Activated T-helper 17 cell treated with anti-CD3 and anti-CD28 coated beads, Interleukin-2, amount 50 U/mL, for 72 hours (primary cell): ENCODE measurements around the gene KCNQ2. TPM values are rescaled to one million over a fixed set of nuclear protein-coding genes. Genes with fewer than 3 reads are reported as not detected.

Experiments used
- ATAC-seq: fragments of 150-1000 bp; cut with Tn5 transposase; replicated peaks from 2 replicates; pipeline ENCODE4 v1.10.0; 2021; ENCODE audit warnings: mild to moderate bottlenecking, moderate library complexity
- H3K27ac Mint-ChIP-seq: one replicate; pipeline ENCODE4 v1.8.0; 2022; ENCODE audit warnings: mixed read lengths
- H3K27me3 Mint-ChIP-seq: one replicate; pipeline ENCODE4 v1.8.0; 2022; ENCODE audit warnings: mixed read lengths
- H3K36me3 Mint-ChIP-seq: one replicate; pipeline ENCODE4 v1.8.0; 2022; ENCODE audit warnings: low read depth, mild to moderate bottlenecking, mixed read lengths
- H3K4me1 Mint-ChIP-seq: one replicate; pipeline ENCODE4 v1.8.0; 2022; ENCODE audit warnings: mixed read lengths
- H3K4me3 Mint-ChIP-seq: one replicate; pipeline ENCODE4 v1.8.0; 2022; ENCODE audit warnings: mild to moderate bottlenecking, mixed read lengths
- H3K9me3 Mint-ChIP-seq: one replicate; pipeline ENCODE4 v1.8.0; 2022; ENCODE audit warnings: mixed read lengths
- total RNA-seq, 2 donors: library from RNA; stranded (reverse); gene quantifications; one replicate each; pipeline ENCODE4 v1.2.3, GENCODE V29; 2022

The KCNQ2 gene
- total RNA-seq, 2 donors from 2014 or later: 0.66 TPM; not detected in 1

DNA sequence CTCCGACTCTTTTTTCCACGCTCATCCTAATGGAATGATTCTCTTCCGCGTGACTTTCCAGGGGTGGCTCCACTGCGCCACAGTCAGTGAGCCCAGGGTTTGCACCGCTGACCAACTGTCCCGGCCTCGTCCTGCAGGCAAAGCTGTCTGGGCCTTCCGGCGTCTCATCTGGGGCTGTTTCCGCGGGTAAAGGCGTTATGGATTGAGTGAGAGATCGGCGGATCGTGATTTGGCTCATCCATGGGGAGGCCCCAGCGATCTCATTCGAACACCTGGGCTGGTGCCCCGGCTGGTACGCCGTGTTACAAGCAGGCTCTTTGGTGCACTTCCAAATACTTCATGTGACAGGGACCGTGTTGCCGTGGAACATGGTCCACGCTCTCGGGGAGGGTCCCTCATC lies 47.8 kb downstream of the KCNQ2 start:
- ATAC-seq: no peak
- Mint-ChIP-seq H3K4me1 (no peaks in the 10 kb centered on the region), H3K27ac (no peak overlapping the region)

DNA sequence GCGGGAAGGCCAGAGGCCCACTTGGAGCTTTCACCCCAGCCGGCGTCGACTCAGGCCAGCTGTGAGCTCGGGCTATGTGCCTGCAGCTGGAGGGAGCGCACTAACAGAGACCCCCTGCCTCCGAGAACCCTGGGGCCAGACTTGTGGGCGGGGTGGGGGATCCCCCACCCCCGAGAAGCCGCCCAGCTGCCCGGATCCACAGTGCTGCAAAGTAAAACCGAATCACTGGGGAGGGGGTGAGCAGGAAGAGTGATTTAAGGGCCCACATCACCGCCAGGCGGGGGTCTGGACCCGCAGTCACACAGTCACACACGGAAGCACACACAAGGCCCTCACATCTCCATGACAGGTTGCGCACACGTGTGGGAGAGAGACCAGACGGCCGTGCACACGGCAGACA lies 48.7 kb downstream of the KCNQ2 start:
- Mint-ChIP-seq H3K4me3 (no peak overlapping the region), H3K36me3 (no peaks in the 10 kb centered on the region), H3K4me1 (no peaks in the 10 kb centered on the region), H3K9me3 (no peaks in the 10 kb centered on the region), H3K27me3 (no peaks in the 10 kb centered on the region), H3K27ac (no peak overlapping the region)
- ATAC-seq: no peak

More for the DNA sequence above, 47.8 kb downstream of the KCNQ2 start:
- no peaks in the 10 kb centered on the region for H3K27me3 Mint-ChIP-seq
- no peaks in the 10 kb centered on the region for H3K36me3 Mint-ChIP-seq
- no peaks in the 10 kb centered on the region for H3K9me3 Mint-ChIP-seq
- H3K4me3 Mint-ChIP-seq: no peak overlapping the region

DNA sequence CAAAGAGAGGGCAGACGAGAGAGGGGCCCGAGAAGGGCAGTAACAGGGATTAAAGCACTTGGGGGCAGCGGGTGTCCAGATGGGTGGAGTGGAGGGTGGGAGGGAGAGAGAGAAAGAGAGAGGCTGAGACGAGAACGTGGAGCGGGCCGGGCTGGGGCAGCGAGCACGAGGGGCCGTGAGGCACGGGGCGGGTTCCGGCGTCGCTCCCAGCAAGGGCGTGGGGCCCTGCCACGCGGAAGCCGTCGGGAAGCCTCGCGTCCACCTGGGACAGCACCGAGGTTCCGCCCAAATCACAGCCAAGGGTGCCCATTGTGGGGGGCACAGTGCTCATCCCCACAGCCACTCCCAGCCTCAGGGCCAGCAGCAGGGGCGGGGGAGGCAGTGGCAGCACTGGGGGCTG lies 49.8 kb downstream of the KCNQ2 start:
- Mint-ChIP-seq H3K36me3 (no peaks in the 10 kb centered on the region), H3K27me3 (no peaks in the 10 kb centered on the region), H3K27ac (no peak overlapping the region), H3K9me3 (no peaks in the 10 kb centered on the region), H3K4me1 (no peaks in the 10 kb centered on the region), H3K4me3 (no peak overlapping the region)
- ATAC-seq: no peak

DNA sequence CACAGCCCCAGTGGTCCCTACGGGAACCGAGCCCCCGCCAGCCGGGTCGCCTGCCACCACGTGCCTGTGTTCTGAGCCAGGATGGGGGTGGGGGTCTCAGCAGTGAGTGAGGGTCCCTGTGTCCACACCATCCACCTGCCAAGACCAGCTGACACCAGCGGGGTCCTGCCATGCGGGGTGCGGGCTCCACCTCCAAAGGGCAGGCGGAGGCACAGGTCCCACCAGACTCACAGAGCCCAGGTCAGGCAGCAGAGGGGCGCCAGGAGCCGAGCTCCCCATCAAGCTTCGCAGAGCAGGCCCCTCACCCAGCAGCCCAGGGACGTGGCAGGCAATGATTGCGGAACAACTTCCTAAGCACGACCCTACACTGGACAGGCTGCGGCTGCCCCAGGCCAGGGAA lies 50.5 kb downstream of the KCNQ2 start:
- no peak for ATAC-seq
- no peaks in the 10 kb centered on the region for H3K36me3 Mint-ChIP-seq
- no peak overlapping the region for H3K27ac Mint-ChIP-seq
- H3K4me1 Mint-ChIP-seq: no peaks in the 10 kb centered on the region
- no peaks in the 10 kb centered on the region for H3K27me3 Mint-ChIP-seq
- no peaks in the 10 kb centered on the region for H3K9me3 Mint-ChIP-seq
- H3K4me3 Mint-ChIP-seq: no peak overlapping the region

DNA sequence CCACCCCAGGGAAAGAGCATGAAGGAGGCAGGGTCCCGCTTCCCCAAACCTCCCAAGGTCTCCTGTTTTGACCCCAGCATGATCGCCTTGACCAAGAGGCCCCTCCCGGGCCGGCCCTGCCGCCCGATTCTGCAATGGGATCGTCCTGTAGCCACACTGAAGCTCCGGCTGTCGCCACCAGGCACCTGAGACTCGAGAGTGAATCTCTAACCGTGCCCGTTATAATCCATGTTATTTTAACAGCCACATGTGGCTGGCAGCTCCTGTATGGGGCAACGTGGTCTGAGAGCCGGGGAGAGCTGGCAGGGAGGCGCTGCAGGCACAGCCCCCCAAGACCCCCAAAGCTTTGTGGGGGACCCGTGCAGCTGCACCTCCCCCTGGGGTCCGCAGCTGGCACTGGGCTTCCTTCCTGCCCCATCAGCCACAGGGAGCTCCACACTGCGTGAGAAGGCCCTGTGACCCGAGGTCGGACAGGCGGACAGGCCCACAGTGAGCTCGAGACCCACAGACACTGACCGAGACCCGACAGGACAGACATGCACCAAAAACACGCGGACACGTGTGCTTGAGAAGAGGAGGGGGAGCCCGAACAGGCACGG lies 51.3 kb downstream of the KCNQ2 start:
- Mint-ChIP-seq H3K4me1 (no peaks in the 10 kb centered on the region), H3K36me3 (no peaks in the 10 kb centered on the region), H3K27me3 (no peaks in the 10 kb centered on the region), H3K27ac (no peak overlapping the region), H3K4me3 (no peak overlapping the region), H3K9me3 (no peaks in the 10 kb centered on the region)
- no peak for ATAC-seq

DNA sequence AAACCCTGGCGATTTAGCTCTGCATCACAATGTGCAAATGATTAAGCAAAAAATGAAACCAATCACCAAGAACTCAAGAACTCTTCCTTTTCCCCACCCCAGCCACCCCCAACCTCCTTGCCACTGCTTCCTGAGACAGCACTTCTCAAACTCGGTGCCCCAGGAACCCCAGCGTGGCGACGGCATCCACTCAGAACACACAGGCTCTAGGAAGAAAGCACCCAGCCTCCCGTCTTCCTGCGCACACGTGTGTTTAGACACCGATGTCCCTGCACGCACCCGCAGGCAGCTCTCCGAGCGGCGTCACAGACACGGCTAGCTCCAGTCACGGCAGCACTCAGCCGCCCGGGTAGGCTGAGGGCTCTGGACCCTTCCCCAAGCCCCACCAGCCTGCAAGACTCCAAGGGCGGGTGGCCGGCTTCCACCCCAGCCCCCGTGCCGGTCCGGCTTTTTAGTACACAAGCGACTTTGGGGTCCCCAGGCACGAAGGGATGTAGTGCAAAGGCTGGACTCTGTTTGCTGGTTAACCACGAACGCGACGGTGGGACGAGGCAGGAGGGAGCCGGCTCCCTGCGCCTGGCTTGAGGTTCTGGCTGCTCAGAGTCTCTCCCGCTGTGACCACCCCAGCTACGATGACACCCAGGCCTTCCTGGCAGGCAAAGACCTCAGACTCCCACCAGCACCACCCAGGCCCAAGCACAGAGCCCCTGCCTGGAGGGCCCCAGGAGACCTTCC lies 51.9 kb downstream of the KCNQ2 start:
- Mint-ChIP-seq H3K27me3 (no peaks in the 10 kb centered on the region), H3K4me1 (no peaks in the 10 kb centered on the region), H3K4me3 (no peak overlapping the region), H3K9me3 (no peaks in the 10 kb centered on the region), H3K36me3 (no peaks in the 10 kb centered on the region), H3K27ac (no peak overlapping the region)
- ATAC-seq: no peak

DNA sequence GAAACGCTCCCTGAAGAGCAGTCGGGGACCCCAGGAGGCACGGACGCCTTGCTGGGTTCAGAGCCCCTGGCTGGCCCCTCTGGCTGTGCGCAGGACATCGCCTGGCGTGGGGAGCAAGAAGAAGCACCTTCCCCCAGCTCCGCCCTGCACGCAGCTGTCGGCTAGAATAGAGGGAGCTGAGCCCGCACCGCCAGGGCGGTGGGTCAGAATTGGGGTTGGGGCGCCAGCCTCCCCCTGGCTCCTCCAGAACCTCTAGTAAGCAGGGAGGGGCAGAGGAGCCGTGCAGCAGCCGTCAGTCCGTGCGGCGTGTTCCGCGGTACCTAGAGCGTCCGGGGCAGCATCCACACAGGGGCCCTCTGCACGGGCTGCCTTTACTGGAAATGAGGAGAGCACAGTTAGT lies 53.2 kb downstream of the KCNQ2 start:
- Mint-ChIP-seq H3K27ac (no peak overlapping the region), H3K4me1 (no peaks in the 10 kb centered on the region), H3K9me3 (no peaks in the 10 kb centered on the region), H3K4me3 (no peak overlapping the region), H3K27me3 (no peaks in the 10 kb centered on the region), H3K36me3 (no peaks in the 10 kb centered on the region)
- no peak for ATAC-seq

DNA sequence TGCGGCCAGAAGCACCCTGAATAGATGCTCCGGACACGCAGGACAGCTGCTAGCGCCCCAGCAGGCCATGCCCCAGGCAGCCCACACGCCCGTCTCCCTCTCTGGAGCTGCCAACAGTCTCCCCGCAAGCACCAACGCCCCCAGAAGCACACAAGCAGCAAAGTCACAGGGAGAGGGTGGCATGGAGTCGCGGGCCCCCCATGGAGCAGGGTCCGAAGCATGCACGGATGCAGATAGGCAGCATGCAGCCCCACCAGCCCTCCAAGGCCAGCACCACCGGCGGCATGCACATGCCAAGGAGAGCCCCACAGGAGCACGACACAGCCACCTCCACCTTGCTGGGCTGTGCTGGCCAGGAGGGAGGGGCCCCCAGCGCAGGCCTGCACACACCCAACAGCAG lies 53.8 kb downstream of the KCNQ2 start:
- Mint-ChIP-seq H3K27ac (no peak overlapping the region), H3K4me1 (no peaks in the 10 kb centered on the region), H3K9me3 (no peaks in the 10 kb centered on the region), H3K36me3 (no peaks in the 10 kb centered on the region), H3K27me3 (no peaks in the 10 kb centered on the region), H3K4me3 (no peak overlapping the region)
- ATAC-seq: no peak

DNA sequence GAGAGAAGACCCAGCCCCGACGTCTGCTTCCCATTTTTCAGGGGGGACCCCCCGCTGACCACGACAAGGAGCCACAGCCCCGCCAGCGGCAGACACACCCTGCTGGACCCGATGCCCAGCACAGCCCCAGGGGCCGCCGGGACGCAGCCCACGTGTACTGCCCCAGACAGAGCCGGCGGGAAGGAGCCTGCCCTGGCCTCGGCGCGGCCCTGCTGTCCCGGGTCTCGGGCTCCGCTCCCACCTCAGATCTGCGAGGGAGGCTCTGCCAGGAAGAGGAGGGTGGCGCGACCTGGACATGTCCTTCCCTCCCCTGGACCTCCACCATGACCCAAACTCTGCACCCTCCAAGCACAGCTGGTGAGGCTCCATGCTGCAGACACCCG lies 54.7 kb downstream of the KCNQ2 start:
- Mint-ChIP-seq H3K27me3 (peaks cover 3% of the 10 kb centered on the region), H3K36me3 (no peaks in the 10 kb centered on the region), H3K27ac (no peak overlapping the region)

DNA sequence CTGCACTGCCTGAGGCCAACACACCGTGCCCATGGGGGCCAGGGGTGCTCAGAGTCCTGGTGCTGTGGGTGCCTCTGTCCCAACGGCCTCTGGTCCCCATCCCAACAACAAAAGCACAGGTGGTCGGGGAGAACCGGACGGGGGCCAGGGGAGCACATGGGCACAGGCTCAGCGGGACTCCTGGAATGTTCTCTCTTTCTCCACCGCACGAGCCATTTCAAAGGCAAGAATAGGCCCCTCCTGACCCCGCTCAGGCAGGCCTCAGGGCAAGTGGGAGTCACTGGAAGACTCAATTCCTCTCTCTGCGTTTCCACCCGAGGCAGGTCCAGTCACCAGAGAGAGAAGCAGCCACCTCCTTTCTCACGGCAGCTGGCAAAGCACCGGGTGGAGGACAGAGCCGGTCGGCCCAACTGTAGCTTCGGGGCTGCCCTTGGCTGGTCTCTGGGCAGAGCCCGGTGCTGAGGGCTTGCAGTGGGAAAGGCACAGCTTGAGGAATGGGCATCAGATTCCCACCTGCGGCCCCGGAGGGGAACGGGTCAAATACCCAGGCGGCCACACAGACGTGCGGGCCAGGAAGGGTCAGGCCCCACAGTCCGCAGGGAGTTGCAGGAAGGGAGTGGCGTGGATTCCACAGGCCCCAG lies 55.2 kb downstream of the KCNQ2 start:
- H3K4me3 Mint-ChIP-seq: no peak overlapping the region
- no peaks in the 10 kb centered on the region for H3K9me3 Mint-ChIP-seq
- no peaks in the 10 kb centered on the region for H3K4me1 Mint-ChIP-seq
- no peak for ATAC-seq
- H3K27ac Mint-ChIP-seq: no peak overlapping the region
- H3K36me3 Mint-ChIP-seq: no peaks in the 10 kb centered on the region
- H3K27me3 Mint-ChIP-seq: peaks cover 4% of the 10 kb centered on the region

More for the DNA sequence above, 54.7 kb downstream of the KCNQ2 start:
- no peak for ATAC-seq
- Mint-ChIP-seq H3K9me3 (no peaks in the 10 kb centered on the region), H3K4me3 (no peak overlapping the region), H3K4me1 (no peaks in the 10 kb centered on the region)

DNA sequence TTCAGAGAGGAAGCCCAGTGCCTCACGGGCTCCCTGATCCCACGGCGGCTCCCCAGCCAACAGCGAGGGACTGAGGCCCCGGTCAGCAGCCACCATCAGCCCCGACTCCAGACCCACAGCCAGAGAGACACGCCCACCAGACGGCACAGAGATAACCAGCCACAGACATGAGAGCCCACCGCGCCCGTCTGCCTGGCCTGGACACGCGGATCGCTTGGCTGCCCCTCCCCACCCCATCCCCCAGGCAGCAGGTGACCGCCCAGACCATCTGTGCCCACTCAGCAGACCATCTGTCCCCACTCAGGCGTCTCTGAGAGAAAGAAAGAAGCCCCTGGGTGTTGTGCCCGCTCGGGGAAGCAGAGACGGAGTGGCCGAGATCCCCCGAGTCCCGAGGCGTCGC lies 55.8 kb downstream of the KCNQ2 start:
- H3K9me3 Mint-ChIP-seq: no peaks in the 10 kb centered on the region
- no peak for ATAC-seq
- H3K27me3 Mint-ChIP-seq: peaks cover 7% of the 10 kb centered on the region
- H3K36me3 Mint-ChIP-seq: no peaks in the 10 kb centered on the region
- no peak overlapping the region for H3K4me3 Mint-ChIP-seq
- no peak overlapping the region for H3K27ac Mint-ChIP-seq
- H3K4me1 Mint-ChIP-seq: no peaks in the 10 kb centered on the region

DNA sequence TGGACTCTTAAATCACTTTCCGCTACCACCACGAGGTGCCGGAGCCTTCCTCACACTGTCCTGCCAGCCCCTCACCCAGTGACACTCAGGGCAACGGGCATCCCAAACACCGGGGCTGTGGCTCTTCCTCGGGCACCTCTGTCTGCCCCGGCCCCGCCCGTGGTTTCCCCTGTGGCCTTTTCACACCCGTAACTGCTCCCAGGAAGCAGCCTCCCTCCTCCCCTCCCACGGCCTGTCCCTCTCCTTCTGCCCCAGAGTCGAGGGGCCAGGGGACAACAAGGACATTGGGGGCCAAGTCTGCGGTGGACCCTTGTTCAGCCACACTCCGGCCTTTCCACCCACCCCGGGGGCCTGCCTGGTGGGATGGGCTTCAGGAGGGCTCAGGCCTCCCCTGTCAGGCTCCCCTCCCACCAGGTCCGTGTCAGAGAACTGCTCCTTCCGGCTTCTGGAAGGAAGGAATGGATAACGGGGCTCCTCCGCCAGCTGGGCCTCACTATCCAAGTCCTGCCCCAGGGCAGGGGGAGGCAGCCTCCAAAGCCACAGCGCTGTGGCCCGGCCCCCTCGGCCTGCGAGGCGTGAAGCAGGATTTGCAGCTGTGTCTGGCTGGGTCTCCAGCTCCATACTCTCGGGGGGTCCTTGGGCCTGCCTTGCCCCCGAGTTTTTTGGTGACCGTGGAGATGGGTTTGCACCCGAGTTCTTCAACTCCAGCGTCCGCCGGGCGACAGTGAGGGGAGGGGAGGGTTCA lies 56.6 kb downstream of the KCNQ2 start:
- Mint-ChIP-seq H3K4me1 (no peaks in the 10 kb centered on the region), H3K4me3 (no peak overlapping the region), H3K36me3 (no peaks in the 10 kb centered on the region), H3K27me3 (peaks cover 7% of the 10 kb centered on the region), H3K27ac (no peak overlapping the region), H3K9me3 (no peaks in the 10 kb centered on the region)
- ATAC-seq: no peak

DNA sequence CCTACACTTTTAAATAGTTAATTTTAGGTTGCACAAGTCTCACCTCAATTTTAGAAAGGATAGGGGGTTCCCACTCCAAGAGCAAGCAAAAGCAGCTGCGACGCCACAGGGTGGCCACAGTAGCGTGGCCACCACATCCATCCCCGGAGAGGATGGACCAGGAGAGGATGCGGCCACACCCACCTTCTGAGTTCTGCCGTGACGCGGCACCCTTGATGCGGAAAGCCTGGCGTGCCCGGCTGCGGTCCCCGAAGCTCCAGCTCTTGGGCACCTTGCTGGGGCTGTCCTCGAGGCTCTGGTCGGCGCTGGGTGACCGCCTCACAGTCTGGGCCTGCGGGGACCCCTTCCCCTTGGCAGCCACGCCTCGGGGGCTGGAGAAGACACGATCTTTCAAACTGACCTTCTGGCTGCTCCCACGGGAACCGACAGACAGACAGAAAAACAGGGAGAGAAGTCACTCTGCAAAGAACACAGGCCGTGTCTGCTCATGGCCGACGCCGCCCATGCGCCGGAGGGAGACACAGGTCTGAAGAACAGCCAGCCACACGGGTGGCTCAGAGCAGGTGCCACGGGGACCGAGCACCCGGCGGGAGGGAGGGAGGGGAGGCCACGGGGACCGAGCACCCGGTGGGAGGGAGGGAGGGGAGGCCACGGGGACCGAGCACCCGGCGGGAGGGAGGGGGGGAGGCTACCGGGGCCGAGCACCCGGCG lies 57.6 kb downstream of the KCNQ2 start:
- Mint-ChIP-seq H3K36me3 (no peaks in the 10 kb centered on the region), H3K27ac (no peak overlapping the region), H3K27me3 (peaks cover 7% of the 10 kb centered on the region), H3K4me1 (no peaks in the 10 kb centered on the region), H3K4me3 (no peak overlapping the region), H3K9me3 (no peaks in the 10 kb centered on the region)
- ATAC-seq: no peak

DNA sequence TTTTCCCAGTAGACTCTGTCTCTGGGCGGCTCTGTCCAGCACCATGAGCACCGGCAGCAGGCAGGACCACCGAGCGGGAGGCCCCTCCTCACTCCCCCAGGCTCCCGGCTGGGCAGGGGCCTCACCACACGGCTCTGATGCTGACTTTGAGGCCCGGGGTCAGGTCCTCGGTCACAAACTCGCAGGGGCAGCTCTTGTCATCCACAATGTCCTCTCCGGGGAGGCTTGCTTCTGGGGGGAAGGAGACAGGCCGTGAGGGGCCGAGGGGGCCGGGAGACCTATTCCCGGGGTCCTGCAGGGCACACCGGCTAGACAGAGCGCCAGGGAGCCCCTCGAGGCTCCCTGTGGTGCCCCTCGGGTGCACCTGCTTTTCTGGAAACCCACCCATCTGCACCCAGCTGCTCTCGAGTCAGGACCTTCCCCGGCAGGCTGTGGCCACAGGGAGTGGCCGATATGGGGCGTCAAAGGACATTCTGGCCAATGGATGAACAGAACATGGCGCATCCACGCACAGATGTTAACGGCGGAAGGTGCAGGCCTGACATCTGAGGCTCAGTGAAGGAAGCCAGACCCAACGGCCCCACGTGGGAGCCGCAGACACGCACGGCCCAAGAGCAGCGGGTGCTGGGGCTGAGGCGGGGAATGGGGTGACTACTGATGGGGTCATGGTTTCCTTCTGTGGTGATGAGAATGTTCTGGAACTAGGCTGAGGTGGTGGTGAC lies 58.3 kb downstream of the KCNQ2 start:
- H3K27ac Mint-ChIP-seq: no peak overlapping the region
- no peak overlapping the region for H3K4me3 Mint-ChIP-seq
- no peaks in the 10 kb centered on the region for H3K9me3 Mint-ChIP-seq
- no peaks in the 10 kb centered on the region for H3K36me3 Mint-ChIP-seq
- H3K27me3 Mint-ChIP-seq: peaks cover 7% of the 10 kb centered on the region
- no peak for ATAC-seq
- H3K4me1 Mint-ChIP-seq: no peaks in the 10 kb centered on the region
